Sigmoid colon (tissue), 7 donors: ENCODE data around the gene PBOV1. TPM values are rescaled to one million over a fixed set of nuclear protein-coding genes. Genes with fewer than 3 reads are reported as not detected.

Source experiments
- DNase-seq: peaks from one replicate; pipeline ENCODE4 v3.0.0-alpha.2; 2019
- H3K27ac ChIP-seq, 4 donors: fragments of 200-600 bp; sonication (generic); one replicate each; pipeline ENCODE4 v1.5.1; 2016 to 2019; ENCODE audit warnings: mild to moderate bottlenecking in 1 of 4
- H3K27me3 ChIP-seq, 3 donors: fragments of 200-600 bp; sonication (generic); one replicate each; pipeline ENCODE4 v1.5.1; 2019; ENCODE audit warnings: mild to moderate bottlenecking in 1 of 3
- H3K36me3 ChIP-seq, 4 donors: fragments of 200-600 bp; sonication (generic); one replicate each; pipeline ENCODE4 v1.5.1; 2016 to 2019
- H3K4me1 ChIP-seq, 4 donors: fragments of 200-600 bp; sonication (generic); one replicate each; pipeline ENCODE4 v1.5.1; 2017 to 2019
- H3K4me3 ChIP-seq, 4 donors: fragments of 200-600 bp; sonication (generic); one replicate each; pipeline ENCODE4 v1.5.1; 2017 to 2019; ENCODE audit warnings: mild to moderate bottlenecking in 2 of 4, moderate library complexity in 1 of 4
- H3K9me3 ChIP-seq, 4 donors: fragments of 200-600 bp in 3 of 4; sonication (generic) in 3 of 4; one replicate each; pipeline versions ENCODE4 v1.5.1 to v1.6.1; 2013 to 2019
- CTCF ChIP-seq, 4 experiments: fragments of 450-650 bp in 3 of 4; fragments of 200-600 bp in 1 of 4; IDR thresholded peaks; one replicate each; pipeline ENCODE4 v1.5.1; 2016 to 2019; ENCODE audit warnings: antibody characterized with exemption in 4 of 4, mild to moderate bottlenecking in 3 of 4, moderate library complexity in 2 of 4
- EP300 ChIP-seq, 4 donors: sonication (generic); formaldehyde crosslinking; IDR thresholded peaks; one replicate each; pipeline ENCODE4 v1.6.1; 2017; ENCODE audit warnings: antibody characterized with exemption in 4 of 4
- POLR2A ChIP-seq, 2 donors: fragments of 450-650 bp; IDR thresholded peaks; one replicate each; pipeline ENCODE4 v1.6.1; 2016; ENCODE audit warnings: antibody characterized with exemption in 2 of 2, mild to moderate bottlenecking in 2 of 2, moderate library complexity in 2 of 2
- POLR2AphosphoS5 ChIP-seq, 4 donors: sonication (generic); formaldehyde crosslinking; IDR thresholded peaks; one replicate each; pipeline ENCODE4 v1.6.1; 2017; ENCODE audit warnings: antibody characterized with exemption in 4 of 4
- WGBS, 2 donors: extraction: QIAGEN DNeasy Blood & Tissue Kit; methylation state at CpG; one replicate each; pipeline ENCODE4 v1.1.7; 2013; 5-methylcytosine and 5-hydroxymethylcytosine counted together
- intact Hi-C: fragments of 100-400 bp; cut with DNase I; formaldehyde crosslinking; loops from one replicate; pipeline ENCODE4 v1.15.1; 2023
- polyA plus RNA-seq, 3 donors: library from polyadenylated mRNA; stranded (reverse); fragments of 200-250 nt; gene quantifications; one replicate each; pipeline ENCODE4 v1.2.3, GENCODE V29; 2013
- total RNA-seq, 4 donors: library from RNA; depleted of rRNA; stranded (reverse); fragments of >200 nt; gene quantifications; one replicate each; pipeline ENCODE4 v1.1.0, GENCODE V29; 2016
- donor health status: healthy with polysubstance abuse.
- donor health status: Bipolar disorder and iron deficiency.
- donor health status: healthy.

Gene PBOV1
- total and polyA plus RNA-seq, 7 donors: not detected

DNA sequence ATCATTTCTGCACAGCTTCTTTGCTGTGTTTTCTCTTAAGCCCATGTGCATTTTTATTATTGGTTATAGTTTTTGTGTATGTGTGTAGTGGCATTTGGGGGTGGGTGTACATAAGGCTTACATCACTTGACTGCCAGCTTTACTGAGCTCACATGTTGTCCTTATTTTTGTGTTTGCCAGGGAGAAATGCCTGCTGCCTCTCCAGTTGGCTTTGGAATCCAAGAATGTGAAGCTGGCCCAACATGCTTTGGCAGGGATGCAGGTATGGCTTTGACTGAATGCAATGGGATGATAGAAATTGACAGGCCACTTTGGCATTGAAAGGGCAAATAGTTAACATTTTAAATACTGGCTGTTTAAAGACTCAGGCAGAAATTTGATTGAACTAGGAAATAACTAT is 11.4 kb downstream of the PBOV1 start:
- Histone ChIP-seq H3K27me3 (no peaks in the 10 kb centered on the region), H3K4me1 (no peaks in the 10 kb centered on the region), H3K36me3 (no peaks in the 10 kb centered on the region), H3K9me3 (no peaks in the 10 kb centered on the region), H3K27ac (no peak overlapping the region), H3K4me3 (no peak overlapping the region)
- intact Hi-C loops: no loop called here
- no peak for DNase-seq
- TF ChIP-seq EP300 (IDR thresholded peaks at IDR 0.05) (no peak), CTCF (IDR thresholded peaks at IDR 0.05) (no peak), POLR2AphosphoS5 (IDR thresholded peaks at IDR 0.05) (no peak), POLR2A (IDR thresholded peaks at IDR 0.05) (no peak)

- H3K9me3 ChIP-seq: no peaks in the 10 kb centered on the region
- intact Hi-C loops: no loop called here
Measured at GRCh38 chr6:138205437-138206094, 12.7 kb downstream of the PBOV1 start.

GRCh38 chr6:138204792-138205384 is 13.4 kb downstream of the PBOV1 start:
- H3K4me1 ChIP-seq: no peaks in the 10 kb centered on the region
- intact Hi-C loops: no loop called here
- no peak overlapping the region for H3K27ac ChIP-seq
- H3K9me3 ChIP-seq: no peaks in the 10 kb centered on the region
- H3K36me3 ChIP-seq: no peaks in the 10 kb centered on the region
- 75 to 80% methylated on average over 4 of the region's 4 CpGs for WGBS, 2 donors
- H3K4me3 ChIP-seq: no peak overlapping the region
- TF ChIP-seq CTCF (IDR thresholded peaks at IDR 0.05) (no peak), EP300 (IDR thresholded peaks at IDR 0.05) (no peak)
- DNase-seq: no peak
- no peaks in the 10 kb centered on the region for H3K27me3 ChIP-seq

More at GRCh38 chr6:138205437-138206094, 12.7 kb downstream of the PBOV1 start:
- H3K4me3 ChIP-seq: no peak overlapping the region
- no peaks in the 10 kb centered on the region for H3K4me1 ChIP-seq
- no peaks in the 10 kb centered on the region for H3K36me3 ChIP-seq
- WGBS, 2 donors: 80 to 85% methylated on average over 5 of the region's 5 CpGs
- DNase-seq: no peak
- no peak overlapping the region for H3K27ac ChIP-seq
- no peaks in the 10 kb centered on the region for H3K27me3 ChIP-seq
- TF ChIP-seq POLR2A (IDR thresholded peaks at IDR 0.05): no peak
- no peak for TF ChIP-seq EP300 (IDR thresholded peaks at IDR 0.05)
- no peak for TF ChIP-seq POLR2AphosphoS5 (IDR thresholded peaks at IDR 0.05)
- TF ChIP-seq CTCF (IDR thresholded peaks at IDR 0.05): no peak

GRCh38 chr6:138204303-138204702 is 14.0 kb downstream of the PBOV1 start:
- Histone ChIP-seq H3K36me3 (no peaks in the 10 kb centered on the region), H3K4me3 (no peak overlapping the region), H3K9me3 (no peaks in the 10 kb centered on the region), H3K4me1 (no peaks in the 10 kb centered on the region), H3K27me3 (no peaks in the 10 kb centered on the region), H3K27ac (no peak overlapping the region)
- intact Hi-C loops: no loop called here
- TF ChIP-seq POLR2AphosphoS5 (IDR thresholded peaks at IDR 0.05) (no peak), CTCF (IDR thresholded peaks at IDR 0.05) (no peak), EP300 (IDR thresholded peaks at IDR 0.05) (no peak), POLR2A (IDR thresholded peaks at IDR 0.05) (no peak)
- DNase-seq: no peak

GRCh38 chr6:138203315-138203714 is 15.0 kb downstream of the PBOV1 start:
- Histone ChIP-seq H3K27ac (no peak overlapping the region), H3K9me3 (no peaks in the 10 kb centered on the region), H3K27me3 (no peaks in the 10 kb centered on the region), H3K4me1 (no peaks in the 10 kb centered on the region), H3K36me3 (no peaks in the 10 kb centered on the region), H3K4me3 (no peak overlapping the region)
- intact Hi-C loops: no loop called here
- 96% methylated on average over 2 of the region's 2 CpGs for WGBS, 2 donors
- TF ChIP-seq POLR2AphosphoS5 (IDR thresholded peaks at IDR 0.05): no peak
- TF ChIP-seq POLR2A (IDR thresholded peaks at IDR 0.05): no peak
- TF ChIP-seq CTCF (IDR thresholded peaks at IDR 0.05): no peak
- TF ChIP-seq EP300 (IDR thresholded peaks at IDR 0.05): no peak
- no peak for DNase-seq
